Left lung (tissue), 10 donors: ENCODE data around the gene CCDC9B. TPM values are rescaled to one million over a fixed set of nuclear protein-coding genes. Genes with fewer than 3 reads are reported as not detected.
A peak's percentile ranks its signal among the peaks of the same experiment; 100 is the strongest.

ENCODE experiments used
- ATAC-seq: fragments of 200-7000 bp; cut with Tn5 transposase; one replicate; pipeline ENCODE4 v1.9.1; 2020; ENCODE audit warnings: moderate library complexity
- DNase-seq, 4 donors: peaks; one replicate each; pipeline ENCODE4 v3.0.0-alpha.2; 2013 to 2020
- H3K27ac ChIP-seq, 2 donors: fragments of 200-600 bp; sonication (generic) in 1 of 2; one replicate each; pipeline versions ENCODE4 v1.5.0 to v1.8.0; 2020 to 2021
- H3K27me3 ChIP-seq, 2 donors: fragments of 200-600 bp; sonication (generic) in 1 of 2; one replicate each; pipeline versions ENCODE4 v1.5.0 to v1.8.0; 2020 to 2021
- H3K36me3 ChIP-seq, 2 donors: fragments of 200-600 bp; sonication (generic) in 1 of 2; one replicate each; pipeline versions ENCODE4 v1.5.0 to v1.8.0; 2020 to 2021
- H3K4me1 ChIP-seq, 2 donors: fragments of 200-600 bp; one replicate each; pipeline ENCODE4 v1.8.0; 2021
- H3K4me3 ChIP-seq, 2 donors: fragments of 200-600 bp; sonication (generic) in 1 of 2; one replicate each; pipeline versions ENCODE4 v1.5.0 to v1.8.0; 2020 to 2021; ENCODE audit warnings: mild to moderate bottlenecking in 1 of 2
- H3K9me3 ChIP-seq, 2 donors: fragments of 200-600 bp; sonication (generic) in 1 of 2; one replicate each; pipeline versions ENCODE4 v1.5.0 to v1.8.0; 2020 to 2021
- intact Hi-C, 2 donors: fragments of 100-400 bp; cut with DNase I; formaldehyde crosslinking; loops; one replicate each; pipeline versions ENCODE4 v1.11.2 to v1.14.2; 2022
- polyA plus RNA-seq, 6 donors: library from polyadenylated mRNA; unstranded; fragments of 120-200 nt; gene quantifications; one replicate each; pipeline ENCODE4 v1.2.1, GENCODE V29; 2013; ENCODE audit not compliant: insufficient read length in 6 of 6
- total RNA-seq, 2 donors: library from RNA; stranded (reverse); fragmentation: NEBNext Ultra II Directional; extraction: Animal tissue kit (Norgen Biotek cat#: 25700); gene quantifications; one replicate each; pipeline ENCODE4 v1.2.1, GENCODE V29; 2021
- TF ChIP-seq, protein P1 (sequence below), 2 donors: fragments of 200-600 bp; sonication (generic) in 1 of 2; IDR thresholded peaks; one replicate each; pipeline versions ENCODE4 v1.5.0 to v1.8.0; 2021; ENCODE audit warnings: antibody characterized with exemption in 2 of 2
- donor health status: DM: no; HTN: yes; CAD: no.
- donor health status: DM: no; HTN: no; CAD: no.

CCDC9B gene
- total and polyA plus RNA-seq, 8 donors = 4.5 to 65.4 (median 9.1) TPM

GRCh38 chr15:40286061-40286532 lies 54.6 kb downstream of the CCDC9B start:
- H3K4me1 ChIP-seq = peaks cover 15 to 50% of the 10 kb centered on the region in 2 donors
- intact Hi-C loops = loop anchor here in 1 of 2 donors (10.0 kb wide), 1 partner anchor 139 kb away; no protein-coding TSS in a partner anchor

DNA sequence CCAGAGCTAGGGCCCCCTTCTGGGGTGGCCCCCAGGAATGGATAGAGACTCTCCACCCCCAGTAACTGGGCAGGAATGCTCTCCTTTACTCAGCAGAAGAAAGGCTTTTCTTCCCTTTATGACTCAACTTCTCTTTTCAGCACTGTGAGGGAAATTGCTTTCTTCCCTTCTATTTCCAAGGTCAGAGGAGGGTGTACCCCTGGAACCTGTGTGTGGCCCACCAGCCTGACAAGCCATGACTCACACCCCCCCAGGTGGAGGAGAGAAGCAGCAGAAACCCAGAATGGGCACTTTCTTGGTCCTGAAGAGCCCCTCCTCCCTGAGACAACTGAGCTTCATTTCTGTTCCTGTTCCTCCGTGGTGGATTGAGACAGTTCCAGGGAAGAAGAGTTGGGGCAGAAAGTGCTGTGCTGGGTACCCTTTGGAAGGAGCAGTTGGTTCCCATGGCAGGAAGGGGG lies 55.2 kb downstream of the CCDC9B start:
- DNase-seq = peak in 1 of 4 donors; percentile 13
- Histone ChIP-seq H3K4me3 (no peak overlapping the region), H3K27me3 (peaks cover 36 to 54% of the 10 kb centered on the region in 2 donors), H3K36me3 (peaks cover 0 to 40% of the 10 kb centered on the region in 2 donors), H3K27ac (peak overlapping the region in 1 of 2 donors; percentile 20), H3K9me3 (no peaks in the 10 kb centered on the region), H3K4me1 (peaks cover 15 to 45% of the 10 kb centered on the region in 2 donors)
- TF ChIP-seq, protein P1, sequence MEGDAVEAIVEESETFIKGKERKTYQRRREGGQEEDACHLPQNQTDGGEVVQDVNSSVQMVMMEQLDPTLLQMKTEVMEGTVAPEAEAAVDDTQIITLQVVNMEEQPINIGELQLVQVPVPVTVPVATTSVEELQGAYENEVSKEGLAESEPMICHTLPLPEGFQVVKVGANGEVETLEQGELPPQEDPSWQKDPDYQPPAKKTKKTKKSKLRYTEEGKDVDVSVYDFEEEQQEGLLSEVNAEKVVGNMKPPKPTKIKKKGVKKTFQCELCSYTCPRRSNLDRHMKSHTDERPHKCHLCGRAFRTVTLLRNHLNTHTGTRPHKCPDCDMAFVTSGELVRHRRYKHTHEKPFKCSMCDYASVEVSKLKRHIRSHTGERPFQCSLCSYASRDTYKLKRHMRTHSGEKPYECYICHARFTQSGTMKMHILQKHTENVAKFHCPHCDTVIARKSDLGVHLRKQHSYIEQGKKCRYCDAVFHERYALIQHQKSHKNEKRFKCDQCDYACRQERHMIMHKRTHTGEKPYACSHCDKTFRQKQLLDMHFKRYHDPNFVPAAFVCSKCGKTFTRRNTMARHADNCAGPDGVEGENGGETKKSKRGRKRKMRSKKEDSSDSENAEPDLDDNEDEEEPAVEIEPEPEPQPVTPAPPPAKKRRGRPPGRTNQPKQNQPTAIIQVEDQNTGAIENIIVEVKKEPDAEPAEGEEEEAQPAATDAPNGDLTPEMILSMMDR (IDR thresholded peaks at IDR 0.05) = no peak
- no peak for ATAC-seq
- intact Hi-C loops = loop anchor here in 1 of 2 donors (10.0 kb wide), 1 partner anchor 139 kb away; no protein-coding TSS in a partner anchor

More at GRCh38 chr15:40286061-40286532, 54.6 kb downstream of the CCDC9B start:
- TF ChIP-seq, protein P1 (IDR thresholded peaks at IDR 0.05) = no peak
- Histone ChIP-seq H3K27me3 (peaks cover 31 to 52% of the 10 kb centered on the region in 2 donors), H3K27ac (peak overlapping the region in 1 of 2 donors; percentile 20), H3K36me3 (peaks cover 0 to 45% of the 10 kb centered on the region in 2 donors), H3K4me3 (no peak overlapping the region), H3K9me3 (no peaks in the 10 kb centered on the region)
- DNase-seq (peak in 1 of 4 donors; percentile 52), ATAC-seq (no peak)

DNA sequence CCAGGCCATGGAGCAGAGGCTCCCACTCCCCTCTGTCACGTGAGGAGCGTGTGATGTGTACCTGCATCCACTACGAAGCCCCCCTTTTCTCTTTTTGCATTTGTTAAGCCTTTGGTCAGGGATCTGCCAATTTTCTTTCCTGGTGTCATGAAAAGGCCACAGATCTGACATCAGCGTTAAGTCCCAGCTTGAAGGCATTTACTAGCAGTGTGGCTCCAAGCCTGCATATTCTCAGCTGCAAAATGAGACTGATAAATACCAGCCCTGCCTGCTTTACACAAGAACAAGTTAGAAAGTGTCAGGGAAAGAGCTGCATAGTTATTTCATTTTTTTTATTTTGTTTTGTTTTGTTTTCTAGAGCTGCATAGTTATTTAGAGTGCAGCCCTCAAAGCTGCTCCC lies 55.6 kb downstream of the CCDC9B start:
- no peak overlapping the region for H3K4me3 ChIP-seq
- intact Hi-C loops = loop anchor here in 1 of 2 donors (10.0 kb wide), 1 partner anchor 140 kb away; no protein-coding TSS in a partner anchor
- H3K27ac ChIP-seq = peak overlapping the region in 1 of 2 donors; percentile 20
- TF ChIP-seq, protein P1 (IDR thresholded peaks at IDR 0.05) = no peak
- ATAC-seq (no peak), DNase-seq (peak in 3 of 4 donors; percentile 6 to 84 (median 74))
- no peaks in the 10 kb centered on the region for H3K9me3 ChIP-seq
- peaks cover 40 to 59% of the 10 kb centered on the region in 2 donors for H3K27me3 ChIP-seq
- H3K4me1 ChIP-seq = peaks cover 15 to 44% of the 10 kb centered on the region in 2 donors
- H3K36me3 ChIP-seq = peaks cover 0 to 35% of the 10 kb centered on the region in 2 donors

DNA sequence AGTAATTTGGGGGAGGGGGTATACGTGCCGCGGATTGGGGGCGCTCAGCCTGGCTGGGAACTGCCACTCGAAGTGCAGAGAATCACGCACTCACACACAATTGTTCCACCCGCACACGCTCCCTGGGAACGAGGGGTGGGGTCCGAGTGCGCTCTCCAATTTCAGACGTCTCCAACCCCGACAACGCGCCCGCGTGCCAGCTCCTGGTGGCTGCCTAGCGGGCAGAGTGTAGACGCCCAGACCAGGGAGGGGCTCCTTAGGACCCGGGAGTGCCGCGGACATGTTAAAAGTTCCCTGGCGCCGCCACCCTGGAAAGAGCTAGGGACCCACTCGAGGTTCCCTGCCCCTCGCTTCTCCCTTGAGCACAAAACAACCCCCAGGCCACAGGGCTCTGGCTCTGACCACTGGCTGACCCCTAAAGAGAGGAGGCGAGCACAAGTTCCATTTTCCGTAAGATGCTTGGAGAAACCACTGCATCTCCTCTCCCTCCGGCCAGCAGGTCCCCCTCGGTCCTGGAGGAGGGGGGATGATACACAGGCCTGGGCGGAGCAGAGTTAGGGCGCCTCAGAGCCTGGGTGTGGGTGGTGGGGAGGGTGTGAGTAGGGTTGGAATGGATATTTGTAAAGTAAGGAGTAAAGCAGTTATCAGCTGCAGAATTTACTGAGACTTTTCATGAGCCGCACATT lies 57.0 kb downstream of the CCDC9B start:
- H3K27me3 ChIP-seq = peaks cover 51 to 72% of the 10 kb centered on the region in 2 donors
- H3K4me1 ChIP-seq = peaks cover 21 to 58% of the 10 kb centered on the region in 2 donors
- intact Hi-C loops = loop anchor here in 1 of 2 donors (10.0 kb wide), 1 partner anchor 141 kb away; no protein-coding TSS in a partner anchor
- H3K4me3 ChIP-seq = no peak overlapping the region
- peaks cover 0 to 23% of the 10 kb centered on the region in 2 donors for H3K36me3 ChIP-seq
- H3K27ac ChIP-seq = no peak overlapping the region
- ATAC-seq (no peak), DNase-seq (peak in 1 of 4 donors; percentile 68)
- TF ChIP-seq, protein P1 (IDR thresholded peaks at IDR 0.05) = no peak
- H3K9me3 ChIP-seq = no peaks in the 10 kb centered on the region
